ENCODE results near the gene TMEM61.

GRCh38 chr1:55002686-55003085, 22.3 kb downstream of the TMEM61 start:
- TF ChIP-seq EZH2phosphoT487 (IDR thresholded peaks at IDR 0.05) = no peak
- TF ChIP-seq CTCF (IDR thresholded peaks at IDR 0.05) = no peak

Measured in neural progenitor cell (in vitro differentiated cells).